LNCAP (cell line): ENCODE data around the gene PHTF2.
A peak's percentile ranks its signal among the peaks of the same experiment; 100 is the strongest.

Source experiments
- TF ChIP-seq, protein P1 (sequence below): fragments of 450-650 bp; IDR thresholded peaks from 2 replicates; pipeline ENCODE4 v1.5.1; 2017; ENCODE audit warnings: mild to moderate bottlenecking

Gene PHTF2

GRCh38 chr7:77933394-77933793, 134.8 kb downstream of the PHTF2 start:
- TF ChIP-seq, protein P1, sequence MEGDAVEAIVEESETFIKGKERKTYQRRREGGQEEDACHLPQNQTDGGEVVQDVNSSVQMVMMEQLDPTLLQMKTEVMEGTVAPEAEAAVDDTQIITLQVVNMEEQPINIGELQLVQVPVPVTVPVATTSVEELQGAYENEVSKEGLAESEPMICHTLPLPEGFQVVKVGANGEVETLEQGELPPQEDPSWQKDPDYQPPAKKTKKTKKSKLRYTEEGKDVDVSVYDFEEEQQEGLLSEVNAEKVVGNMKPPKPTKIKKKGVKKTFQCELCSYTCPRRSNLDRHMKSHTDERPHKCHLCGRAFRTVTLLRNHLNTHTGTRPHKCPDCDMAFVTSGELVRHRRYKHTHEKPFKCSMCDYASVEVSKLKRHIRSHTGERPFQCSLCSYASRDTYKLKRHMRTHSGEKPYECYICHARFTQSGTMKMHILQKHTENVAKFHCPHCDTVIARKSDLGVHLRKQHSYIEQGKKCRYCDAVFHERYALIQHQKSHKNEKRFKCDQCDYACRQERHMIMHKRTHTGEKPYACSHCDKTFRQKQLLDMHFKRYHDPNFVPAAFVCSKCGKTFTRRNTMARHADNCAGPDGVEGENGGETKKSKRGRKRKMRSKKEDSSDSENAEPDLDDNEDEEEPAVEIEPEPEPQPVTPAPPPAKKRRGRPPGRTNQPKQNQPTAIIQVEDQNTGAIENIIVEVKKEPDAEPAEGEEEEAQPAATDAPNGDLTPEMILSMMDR, result no peak

- TF ChIP-seq, protein P1, result peak; percentile 48; the same call in 1 of the 2 replicates
Measured at GRCh38 chr7:77935652-77936348, 137.2 kb downstream of the PHTF2 start.

DNA sequence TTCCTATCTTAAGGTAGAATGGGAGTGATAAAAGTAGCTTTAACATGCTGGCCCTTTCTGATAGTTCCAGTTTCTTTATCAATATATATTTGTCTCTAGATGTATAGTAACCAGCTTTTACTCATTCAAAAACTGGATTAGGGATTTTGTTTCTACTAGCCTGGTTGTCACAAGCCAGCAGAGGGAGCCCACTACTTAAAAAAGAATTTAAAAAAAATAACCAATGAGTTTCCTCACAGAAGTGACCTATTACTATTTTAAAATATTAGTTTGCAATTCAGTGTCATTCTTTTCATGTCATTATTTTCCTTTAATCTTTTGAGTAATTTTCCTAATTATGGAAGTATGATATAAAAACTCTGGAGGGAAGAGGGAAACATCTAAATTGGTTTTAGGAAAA, 142.1 kb downstream of the PHTF2 start:
- TF ChIP-seq, protein P1, result peak; percentile 79

- TF ChIP-seq, protein P1, result no peak
Measured at GRCh38 chr7:77942431-77942830, 143.9 kb downstream of the PHTF2 start.

GRCh38 chr7:77944183-77945182, 145.9 kb downstream of the PHTF2 start:
- TF ChIP-seq, protein P1, result no peak

DNA sequence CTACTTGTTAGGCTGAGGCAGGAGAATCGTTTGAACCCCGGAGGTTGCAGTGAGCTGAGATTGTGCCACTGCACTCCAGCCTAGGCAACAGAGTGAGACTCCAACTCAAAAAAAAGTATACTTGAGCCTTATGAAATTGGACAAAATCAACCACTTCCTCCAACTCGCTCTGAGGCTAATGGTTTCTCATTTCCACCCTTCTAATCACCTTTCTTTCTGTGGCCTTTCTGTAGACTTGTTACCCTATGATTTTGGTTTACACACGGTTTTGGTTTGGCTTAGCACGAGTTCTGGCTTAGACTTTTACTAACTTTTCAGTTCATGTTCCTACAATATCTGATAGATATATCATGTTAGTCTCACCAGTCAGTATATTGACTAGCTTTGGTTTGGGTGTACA, 152.0 kb downstream of the PHTF2 start:
- TF ChIP-seq, protein P1, result no peak

GRCh38 chr7:77954773-77955555, 156.4 kb downstream of the PHTF2 start:
- TF ChIP-seq, protein P1, result no peak
